ENCODE data around the gene ESRP2.

The ESRP2 gene

GRCh38 chr16:68263559-68264127 is 27.7 kb upstream of the ESRP2 start:
- DNase-seq: no peak

GRCh38 chr16:68259007-68259825 is 23.3 kb upstream of the ESRP2 start:
- DNase-seq: no peak

- no peak for DNase-seq
Observed at GRCh38 chr16:68257906-68258800, 22.2 kb upstream of the ESRP2 start.

GRCh38 chr16:68257251-68257905 is 21.5 kb upstream of the ESRP2 start:
- no peak for DNase-seq

GRCh38 chr16:68255712-68256111 is 19.8 kb upstream of the ESRP2 start:
- DNase-seq: no peak

GRCh38 chr16:68253721-68254120 is 17.8 kb upstream of the ESRP2 start:
- no peak for DNase-seq

- DNase-seq: no peak
Observed at GRCh38 chr16:68252383-68252782, 16.5 kb upstream of the ESRP2 start.

GRCh38 chr16:68251832-68252231 is 15.9 kb upstream of the ESRP2 start:
- DNase-seq: no peak

GRCh38 chr16:68250951-68251350 is 15.0 kb upstream of the ESRP2 start:
- no peak for DNase-seq

GRCh38 chr16:68249371-68249770 is 13.4 kb upstream of the ESRP2 start:
- DNase-seq: no peak

- no peak for DNase-seq
Observed at GRCh38 chr16:68247932-68248331, 12.0 kb upstream of the ESRP2 start.

GRCh38 chr16:68247400-68247799 is 11.5 kb upstream of the ESRP2 start:
- DNase-seq: no peak

GRCh38 chr16:68246666-68247065 is 10.7 kb upstream of the ESRP2 start:
- no peak for DNase-seq

GRCh38 chr16:68246121-68246520 is 10.2 kb upstream of the ESRP2 start:
- DNase-seq: no peak

GRCh38 chr16:68244903-68245853 is 9.3 kb upstream of the ESRP2 start, which contains the start of gene PLA2G15:
Gene PLA2G15, plus strand, starts transcription at chr16:68245373. Its CDS starts 54 bp downstream, at chr16:68245427.
- peak; percentile 67 for DNase-seq

- no peak for DNase-seq
Observed at GRCh38 chr16:68244481-68244902, 8.6 kb upstream of the ESRP2 start.

- DNase-seq: no peak
Observed at GRCh38 chr16:68242926-68243858, 7.3 kb upstream of the ESRP2 start.

GRCh38 chr16:68242085-68242484 is 6.2 kb upstream of the ESRP2 start:
- DNase-seq: no peak

- DNase-seq: no peak
Observed at GRCh38 chr16:68238029-68238345, 2.1 kb upstream of the ESRP2 start.

- DNase-seq: peak; percentile 81
Observed at GRCh38 chr16:68237243-68238028, 1.5 kb upstream of the ESRP2 start.

Measured in NCI-H2029 (cell line).